A673 (cell line): ENCODE measurements around the gene IFRD2. TPM values are rescaled to one million over a fixed set of nuclear protein-coding genes. Genes with fewer than 3 reads are reported as not detected.

Experiments
- BruUV-seq: library from RNA; stranded (reverse); fragments of 400-500 nt; replicated peaks from 2 replicates; lab custom pipeline; 2021; lab: Mats Ljungman, UMichigan
- CTCF ChIA-PET: fragments of 300-600 bp; sonication (Branson Sonifier 250); formaldehyde crosslinking; loops from one replicate; lab custom pipeline; 2022; ENCODE audit warnings: antibody characterized with exemption; lab: Charles Lee
- POLR2A ChIA-PET: fragments of 300-600 bp; sonication (Branson Sonifier 250); formaldehyde crosslinking; loops from one replicate; lab custom pipeline; 2022; ENCODE audit warnings: antibody characterized with exemption; ENCODE audit not compliant: low non-redundant PET; lab: Charles Lee
- DNase-seq: peaks from one replicate; pipeline ENCODE4 v3.0.0-alpha.2; 2015; ENCODE audit warnings: low spot score
- H3K27ac ChIP-seq: fragments of 200-600 bp; sonication (generic); 2 replicates; pipeline ENCODE4 v1.5.1; 2016; ENCODE audit warnings: mixed run types, low read depth, mild to moderate bottlenecking, mixed read lengths, antibody characterized with exemption, low read length; ENCODE audit not compliant: poor library complexity, severe bottlenecking
- H3K27me3 ChIP-seq: fragments of 200-600 bp; sonication (generic); replicated peaks from 2 replicates; pipeline ENCODE4 v1.6.1; 2017; ENCODE audit warnings: mixed run types, low read depth, mild to moderate bottlenecking, mixed read lengths, antibody characterized with exemption, low read length; ENCODE audit not compliant: insufficient read depth, poor library complexity
- H3K36me3 ChIP-seq: fragments of 200-600 bp; sonication (generic); 2 replicates; pipeline ENCODE4 v1.6.1; 2016; ENCODE audit warnings: mixed run types, mild to moderate bottlenecking, mixed read lengths, antibody characterized with exemption, low read length; ENCODE audit not compliant: insufficient read depth, poor library complexity, severe bottlenecking
- H3K4me1 ChIP-seq: fragments of 200-600 bp; sonication (generic); 2 replicates; pipeline ENCODE4 v1.6.1; 2017; ENCODE audit warnings: mixed run types, mild to moderate bottlenecking, mixed read lengths, antibody characterized with exemption, low read length; ENCODE audit not compliant: insufficient read depth, poor library complexity, severe bottlenecking
- H3K4me3 ChIP-seq: fragments of 200-600 bp; sonication (generic); 2 replicates; pipeline ENCODE4 v1.5.1; 2016; ENCODE audit warnings: low read depth, mixed run types, mild to moderate bottlenecking, mixed read lengths, low read length; ENCODE audit not compliant: poor library complexity, severe bottlenecking
- H3K9me3 ChIP-seq: fragments of 200-600 bp; sonication (generic); 2 replicates; pipeline ENCODE4 v1.6.1; 2016; ENCODE audit warnings: mixed run types, low read depth, mild to moderate bottlenecking, mixed read lengths, antibody characterized with exemption, low read length; ENCODE audit not compliant: poor library complexity, severe bottlenecking
- EZH2 ChIP-seq: fragments of 200-600 bp; sonication (generic); IDR thresholded peaks from 2 replicates; pipeline ENCODE4 v1.6.1; 2017; ENCODE audit warnings: borderline replicate concordance, low read depth, mild to moderate bottlenecking, mixed read lengths, antibody characterized with exemption, low read length; ENCODE audit not compliant: poor library complexity, severe bottlenecking
- intact Hi-C: fragments of 100-400 bp; cut with micrococcal nuclease; formaldehyde crosslinking; loops from one replicate; pipeline ENCODE4 v1.10.0; 2022; ENCODE audit not compliant: unreplicated experiment
- total RNA-seq: library from RNA; stranded (reverse); gene quantifications from 2 replicates; pipeline ENCODE4 v1.2.3, GENCODE V29; 2021
- TF ChIP-seq, protein P1 (sequence below): fragments of 300-800, 200-600 bp; sonication (generic); conservative IDR thresholded peaks from 2 replicates; pipeline ENCODE4 v1.5.1; 2017; ENCODE audit warnings: low read depth, mild to moderate bottlenecking, antibody characterized with exemption, low read length, moderate library complexity, mixed read lengths

The IFRD2 gene
- total RNA-seq, 1 experiment from 2014 or later, result 77.4 TPM

DNA sequence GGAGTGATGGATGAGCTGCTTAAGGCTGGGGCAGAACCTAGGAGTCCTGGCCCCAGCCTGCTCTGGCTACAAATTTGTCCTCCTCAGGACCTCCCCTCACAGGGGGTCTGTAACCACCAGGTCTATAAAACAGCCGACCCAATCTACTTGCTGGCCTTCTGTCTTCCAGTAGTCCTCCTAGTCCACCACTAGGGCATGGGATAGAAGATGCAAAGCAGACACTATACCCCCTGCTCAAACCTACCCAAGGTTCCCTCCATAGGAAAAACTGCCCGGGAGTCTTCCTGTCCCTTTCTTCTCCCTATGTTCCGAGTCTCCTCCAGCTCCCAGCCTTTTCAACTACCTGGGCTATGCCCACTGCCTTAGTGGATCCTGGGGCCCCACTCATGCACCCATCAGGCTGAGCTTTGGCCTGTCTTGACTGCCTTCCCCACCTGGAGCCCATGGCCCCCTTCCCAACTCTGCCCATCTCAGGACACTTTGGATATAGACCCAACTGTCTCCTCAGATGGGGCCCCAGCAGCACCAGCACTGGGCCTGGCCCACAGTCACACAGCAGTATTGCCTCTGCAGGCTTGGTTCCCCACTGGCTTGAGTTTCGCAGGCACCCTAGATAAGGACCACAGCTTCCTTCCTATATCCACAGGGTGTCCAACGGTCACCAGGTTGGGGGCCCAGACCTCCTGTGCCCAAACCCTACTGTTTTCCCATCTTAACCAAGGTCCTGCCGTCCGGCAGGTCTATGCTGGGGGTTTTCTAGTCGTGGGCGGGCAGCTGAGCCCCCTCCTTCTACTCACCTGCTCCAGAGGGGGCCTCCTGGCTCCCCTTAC, 5.9 kb upstream of the IFRD2 start:
- Histone ChIP-seq H3K4me1 (peaks cover 5% of the 10 kb centered on the region), H3K36me3 (no peaks in the 10 kb centered on the region), H3K4me3 (peak overlapping the region; percentile 68), H3K27ac (peak overlapping the region; percentile 82), H3K9me3 (no peaks in the 10 kb centered on the region), H3K27me3 (no peaks in the 10 kb centered on the region)
- TF ChIP-seq EZH2, result no peak
- TF ChIP-seq, protein P1, sequence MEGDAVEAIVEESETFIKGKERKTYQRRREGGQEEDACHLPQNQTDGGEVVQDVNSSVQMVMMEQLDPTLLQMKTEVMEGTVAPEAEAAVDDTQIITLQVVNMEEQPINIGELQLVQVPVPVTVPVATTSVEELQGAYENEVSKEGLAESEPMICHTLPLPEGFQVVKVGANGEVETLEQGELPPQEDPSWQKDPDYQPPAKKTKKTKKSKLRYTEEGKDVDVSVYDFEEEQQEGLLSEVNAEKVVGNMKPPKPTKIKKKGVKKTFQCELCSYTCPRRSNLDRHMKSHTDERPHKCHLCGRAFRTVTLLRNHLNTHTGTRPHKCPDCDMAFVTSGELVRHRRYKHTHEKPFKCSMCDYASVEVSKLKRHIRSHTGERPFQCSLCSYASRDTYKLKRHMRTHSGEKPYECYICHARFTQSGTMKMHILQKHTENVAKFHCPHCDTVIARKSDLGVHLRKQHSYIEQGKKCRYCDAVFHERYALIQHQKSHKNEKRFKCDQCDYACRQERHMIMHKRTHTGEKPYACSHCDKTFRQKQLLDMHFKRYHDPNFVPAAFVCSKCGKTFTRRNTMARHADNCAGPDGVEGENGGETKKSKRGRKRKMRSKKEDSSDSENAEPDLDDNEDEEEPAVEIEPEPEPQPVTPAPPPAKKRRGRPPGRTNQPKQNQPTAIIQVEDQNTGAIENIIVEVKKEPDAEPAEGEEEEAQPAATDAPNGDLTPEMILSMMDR, result no peak
- ChIA-PET POLR2A (no interaction called here), CTCF (no interaction called here)
- BruUV-seq, result no TSS peak
- DNase-seq, result no peak
- intact Hi-C loops, result no loop called here

DNA sequence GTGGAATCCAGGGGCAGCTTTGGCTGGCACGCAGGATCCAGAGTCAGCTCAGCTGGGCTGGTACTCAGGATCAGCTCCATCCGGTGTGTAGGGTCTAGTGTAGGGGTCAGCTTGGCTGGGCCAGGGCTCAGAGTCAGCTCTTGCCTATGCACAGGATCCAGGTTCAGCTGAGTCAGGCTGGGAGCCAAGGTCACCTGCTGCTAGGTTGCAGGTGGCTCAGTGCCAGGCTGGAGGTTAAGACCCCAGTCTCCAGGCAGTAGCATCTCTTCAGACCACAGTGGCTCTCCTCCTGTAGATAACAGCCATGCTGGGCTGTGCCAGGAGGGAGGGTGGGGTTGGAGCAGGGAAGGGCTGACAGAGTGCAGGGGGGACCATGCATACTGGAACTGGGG, 5.2 kb upstream of the IFRD2 start:
- DNase-seq, result no peak
- H3K36me3 ChIP-seq, result no peaks in the 10 kb centered on the region
- CTCF ChIA-PET, result no interaction called here
- no peak overlapping the region for H3K4me3 ChIP-seq
- POLR2A ChIA-PET, result no interaction called here
- peaks cover 5% of the 10 kb centered on the region for H3K4me1 ChIP-seq
- TF ChIP-seq, protein P1, result no peak
- TF ChIP-seq EZH2, result no peak
- BruUV-seq, result no TSS peak
- intact Hi-C loops, result no loop called here
- H3K9me3 ChIP-seq, result no peaks in the 10 kb centered on the region
- H3K27me3 ChIP-seq, result no peaks in the 10 kb centered on the region
- no peak overlapping the region for H3K27ac ChIP-seq

- ChIA-PET POLR2A (no interaction called here), CTCF (no interaction called here)
Measured at GRCh38 chr3:50296721-50297383, 4.6 kb upstream of the IFRD2 start.

More at GRCh38 chr3:50296721-50297383, 4.6 kb upstream of the IFRD2 start:
- no TSS peak for BruUV-seq
- H3K36me3 ChIP-seq, result no peaks in the 10 kb centered on the region
- H3K9me3 ChIP-seq, result no peaks in the 10 kb centered on the region
- DNase-seq, result no peak
- H3K27me3 ChIP-seq, result no peaks in the 10 kb centered on the region
- TF ChIP-seq, protein P1, result no peak
- no peak for TF ChIP-seq EZH2
- no peak overlapping the region for H3K4me3 ChIP-seq
- intact Hi-C loops, result no loop called here
- no peak overlapping the region for H3K27ac ChIP-seq
- peaks cover 5% of the 10 kb centered on the region for H3K4me1 ChIP-seq
